HepG2 (cell line): ENCODE measurements around the gene ADAM10. TPM values are rescaled to one million over a fixed set of nuclear protein-coding genes. Genes with fewer than 3 reads are reported as not detected.

ENCODE experiments used
- FOXJ3 ChIP-seq: sonication (generic); formaldehyde crosslinking; IDR thresholded peaks from 2 replicates; pipeline ENCODE4 v1.4.0; 2020; ENCODE audit warnings: missing genetic modification reagents, mild to moderate bottlenecking, borderline replicate concordance
- HDAC6 ChIP-seq: fragments of 200-600 bp; sonication (generic); IDR thresholded peaks from 2 replicates; pipeline ENCODE4 v1.7.0; 2017; ENCODE audit warnings: mild to moderate bottlenecking, antibody characterized with exemption, low read length, low read depth
- HOXA5 ChIP-seq: sonication (generic); formaldehyde crosslinking; IDR thresholded peaks from 2 replicates; pipeline ENCODE4 v1.4.0; 2020; ENCODE audit warnings: missing genetic modification reagents
- HOXD1 ChIP-seq: sonication (generic); formaldehyde crosslinking; IDR thresholded peaks from 2 replicates; pipeline ENCODE4 v1.5.0; 2020; ENCODE audit warnings: missing genetic modification reagents
- IKZF5 ChIP-seq: IDR thresholded peaks from 2 replicates; pipeline ENCODE4 v1.6.1; 2018; ENCODE audit warnings: missing genetic modification reagents, mild to moderate bottlenecking, missing compliant biosample characterization
- MYPOP ChIP-seq: sonication (generic); formaldehyde crosslinking; IDR thresholded peaks from 2 replicates; pipeline ENCODE4 v1.8.1; 2023; ENCODE audit warnings: mild to moderate bottlenecking, moderate library complexity, missing genetic modification reagents
- SMARCC2 ChIP-seq: fragments of 450-650 bp; IDR thresholded peaks from 2 replicates; pipeline ENCODE4 v1.6.1; 2017; ENCODE audit warnings: antibody characterized with exemption, mild to moderate bottlenecking
- SRSF9 ChIP-seq: fragments of 200-400 bp; formaldehyde crosslinking; IDR thresholded peaks from 2 replicates; pipeline ENCODE4 v1.6.1; 2018; ENCODE audit warnings: borderline replicate concordance, mild to moderate bottlenecking, low read depth, low read length; ENCODE audit not compliant: insufficient read depth, poor library complexity, severe bottlenecking
- STAG1 ChIP-seq: sonication (generic); formaldehyde crosslinking; IDR thresholded peaks from 2 replicates; pipeline ENCODE4 v1.4.0; 2020; ENCODE audit warnings: missing genetic modification reagents
- TBX3 ChIP-seq: fragments of 450-650 bp; IDR thresholded peaks from 2 replicates; pipeline ENCODE4 v1.6.1; 2017; ENCODE audit warnings: antibody characterized with exemption, mild to moderate bottlenecking, inconsistent platforms, borderline replicate concordance
- THAP9 ChIP-seq: sonication (generic); formaldehyde crosslinking; IDR thresholded peaks from 2 replicates; pipeline ENCODE4; 2020; ENCODE audit warnings: missing genetic modification reagents, mild to moderate bottlenecking, borderline replicate concordance
- TRAFD1 ChIP-seq: sonication (generic); formaldehyde crosslinking; IDR thresholded peaks from 2 replicates; pipeline ENCODE4 v1.5.1; 2020; ENCODE audit warnings: missing genetic modification reagents, mild to moderate bottlenecking, borderline replicate concordance
- ZNF570 ChIP-seq: sonication (generic); formaldehyde crosslinking; IDR thresholded peaks from 2 replicates; pipeline ENCODE4 v1.4.0; 2020; ENCODE audit warnings: mild to moderate bottlenecking, missing genetic modification reagents, borderline replicate concordance
- ZNF672 ChIP-seq: sonication (generic); formaldehyde crosslinking; IDR thresholded peaks from 2 replicates; pipeline ENCODE4 v1.8.1; 2022; ENCODE audit warnings: missing genetic modification reagents
- polyA plus RNA-seq, 8 experiments: library from polyadenylated mRNA; depleted of rRNA in 3 of 8; stranded (reverse) in 7 of 8; unstranded in 1 of 8; fragments of >200 nt; fragmentation: Illumina TruSeq in 4 of 8; extraction: Trizol in 4 of 8; gene quantifications; 2 replicates each; pipeline versions ENCODE4 v1.2.1 to v1.2.3, GENCODE V29; 2011 to 2016; ENCODE audit warnings: low read depth in 4 of 8, missing spikeins in 1 of 8, mixed read lengths in 1 of 8; ENCODE audit not compliant: insufficient read depth in 1 of 8
- total RNA-seq, 5 experiments: library from RNA; depleted of rRNA; stranded (reverse); fragments of >200 nt; fragmentation: Illumina TruSeq; extraction: Trizol; gene quantifications; 2 replicates each; pipeline ENCODE4 v1.2.3, GENCODE V29; 2016; ENCODE audit warnings: low read depth in 1 of 5
- TF ChIP-seq, protein P1 (sequence below): sonication (generic); formaldehyde crosslinking; IDR thresholded peaks from 2 replicates; pipeline ENCODE4 v1.4.0; 2020; ENCODE audit warnings: missing genetic modification reagents

The ADAM10 gene
- total and polyA plus RNA-seq, 2 of the 13 experiments (the other 11 are each of a cell fraction or from before 2014, with no cell fraction given): 92.7 to 125 TPM

- TF ChIP-seq IKZF5: peak; percentile 83; the same call in 1 of the 2 replicates
- no peak for TF ChIP-seq SRSF9
- TF ChIP-seq, protein P1, sequence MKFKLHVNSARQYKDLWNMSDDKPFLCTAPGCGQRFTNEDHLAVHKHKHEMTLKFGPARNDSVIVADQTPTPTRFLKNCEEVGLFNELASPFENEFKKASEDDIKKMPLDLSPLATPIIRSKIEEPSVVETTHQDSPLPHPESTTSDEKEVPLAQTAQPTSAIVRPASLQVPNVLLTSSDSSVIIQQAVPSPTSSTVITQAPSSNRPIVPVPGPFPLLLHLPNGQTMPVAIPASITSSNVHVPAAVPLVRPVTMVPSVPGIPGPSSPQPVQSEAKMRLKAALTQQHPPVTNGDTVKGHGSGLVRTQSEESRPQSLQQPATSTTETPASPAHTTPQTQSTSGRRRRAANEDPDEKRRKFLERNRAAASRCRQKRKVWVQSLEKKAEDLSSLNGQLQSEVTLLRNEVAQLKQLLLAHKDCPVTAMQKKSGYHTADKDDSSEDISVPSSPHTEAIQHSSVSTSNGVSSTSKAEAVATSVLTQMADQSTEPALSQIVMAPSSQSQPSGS (CRISPR knock-in tag): no peak
- peak; percentile 88 for TF ChIP-seq THAP9 (CRISPR knock-in tag)
- no peak for TF ChIP-seq SMARCC2
- TF ChIP-seq ZNF672: peak; percentile 60; the same call in 1 of the 2 replicates
- TF ChIP-seq STAG1 (CRISPR knock-in tag): peak; percentile 17
- peak; percentile 35 for TF ChIP-seq HOXA5 (CRISPR knock-in tag)
- TF ChIP-seq TRAFD1: no peak
- TF ChIP-seq HDAC6: no peak
- peak; percentile 99 for TF ChIP-seq MYPOP (CRISPR knock-in tag)
- no peak for TF ChIP-seq TBX3
- TF ChIP-seq HOXD1 (CRISPR knock-in tag): peak; percentile 20; the same call in 1 of the 2 replicates
- TF ChIP-seq FOXJ3 (CRISPR knock-in tag): peak; percentile 16; the same call in 1 of the 2 replicates
- TF ChIP-seq ZNF570 (CRISPR knock-in tag): no peak
Measured at GRCh38 chr15:58770857-58771620, 21.5 kb upstream of the ADAM10 start, which contains the start of gene MINDY2 (continued).
